Ishikawa (cell line): ENCODE results near the gene DAGLA.

Experiments used
- CEBPB ChIP-seq: IDR thresholded peaks from 2 replicates; pipeline ENCODE4 v1.6.1; 2012
- CREB1 ChIP-seq: IDR thresholded peaks from 2 replicates; pipeline ENCODE4 v1.6.1; 2012; ENCODE audit warnings: low read depth
- EGR1 ChIP-seq: IDR thresholded peaks from 2 replicates; pipeline ENCODE4 v1.6.1; 2012
- EP300 ChIP-seq: IDR thresholded peaks from 2 replicates; pipeline ENCODE4 v1.6.1; 2012; ENCODE audit warnings: borderline replicate concordance
- FOXM1 ChIP-seq: IDR thresholded peaks from 2 replicates; pipeline ENCODE4 v1.6.1; 2012; ENCODE audit warnings: low read depth, borderline replicate concordance
- MAX ChIP-seq: IDR thresholded peaks from 2 replicates; pipeline ENCODE4 v1.6.1; 2012
- NFIC ChIP-seq: IDR thresholded peaks from 2 replicates; pipeline ENCODE4 v1.6.1; 2012
- RAD21 ChIP-seq: IDR thresholded peaks from 2 replicates; pipeline ENCODE4 v1.6.1; 2012; ENCODE audit warnings: low read depth
- REST ChIP-seq: IDR thresholded peaks from 2 replicates; pipeline ENCODE4 v1.6.1; 2012; ENCODE audit warnings: low read depth, mild to moderate bottlenecking
- TAF1 ChIP-seq: IDR thresholded peaks from 2 replicates; pipeline ENCODE4 v1.6.1; 2012; ENCODE audit warnings: low read depth, mild to moderate bottlenecking
- TCF12 ChIP-seq: IDR thresholded peaks from 2 replicates; pipeline ENCODE4 v1.6.1; 2012; ENCODE audit warnings: low read depth
- TEAD4 ChIP-seq: IDR thresholded peaks from 2 replicates; pipeline ENCODE4 v1.6.1; 2012
- YY1 ChIP-seq: IDR thresholded peaks from 2 replicates; pipeline ENCODE4 v1.6.1; 2012; ENCODE audit warnings: low read depth
- ZBTB7A ChIP-seq: IDR thresholded peaks from 2 replicates; pipeline ENCODE4 v1.6.1; 2012; ENCODE audit warnings: low read depth
- TF ChIP-seq, protein P1 (sequence below): IDR thresholded peaks from 2 replicates; pipeline ENCODE4 v1.6.1; 2012

DAGLA gene

DNA sequence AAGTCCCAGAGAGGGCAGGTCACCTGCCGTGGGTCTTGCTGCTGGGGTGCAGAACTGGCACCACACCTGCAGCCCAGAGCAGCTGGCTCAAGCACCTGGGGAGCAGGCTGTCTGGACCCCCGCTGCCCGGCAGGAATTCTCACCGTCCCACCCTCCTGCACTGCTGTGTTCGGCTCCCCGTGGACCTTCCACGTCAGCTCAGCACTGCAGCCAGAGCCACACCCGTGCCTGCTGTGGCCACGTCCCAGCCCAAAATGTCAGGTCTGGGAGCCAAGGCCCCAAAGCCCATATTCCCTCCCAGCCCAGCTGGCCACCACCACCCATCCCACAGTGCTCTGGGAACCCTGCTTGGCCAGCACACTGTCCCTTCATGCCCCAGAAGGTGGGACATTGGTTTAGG is 44.2 kb downstream of the DAGLA start:
- TF ChIP-seq CREB1: no peak
- no peak for TF ChIP-seq TAF1
- no peak for TF ChIP-seq MAX
- no peak for TF ChIP-seq RAD21
- TF ChIP-seq CEBPB: no peak
- TF ChIP-seq, protein P1, sequence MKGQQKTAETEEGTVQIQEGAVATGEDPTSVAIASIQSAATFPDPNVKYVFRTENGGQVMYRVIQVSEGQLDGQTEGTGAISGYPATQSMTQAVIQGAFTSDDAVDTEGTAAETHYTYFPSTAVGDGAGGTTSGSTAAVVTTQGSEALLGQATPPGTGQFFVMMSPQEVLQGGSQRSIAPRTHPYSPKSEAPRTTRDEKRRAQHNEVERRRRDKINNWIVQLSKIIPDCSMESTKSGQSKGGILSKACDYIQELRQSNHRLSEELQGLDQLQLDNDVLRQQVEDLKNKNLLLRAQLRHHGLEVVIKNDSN: no peak

GRCh38 chr11:61725781-61726231 is 45.6 kb downstream of the DAGLA start:
- TF ChIP-seq CREB1 (no peak), CEBPB (no peak), EP300 (no peak), TEAD4 (no peak), TAF1 (no peak), YY1 (no peak), EGR1 (no peak), NFIC (no peak), MAX (no peak), TCF12 (no peak), ZBTB7A (no peak), REST (no peak), FOXM1 (no peak), RAD21 (no peak)
- TF ChIP-seq, protein P1: no peak

DNA sequence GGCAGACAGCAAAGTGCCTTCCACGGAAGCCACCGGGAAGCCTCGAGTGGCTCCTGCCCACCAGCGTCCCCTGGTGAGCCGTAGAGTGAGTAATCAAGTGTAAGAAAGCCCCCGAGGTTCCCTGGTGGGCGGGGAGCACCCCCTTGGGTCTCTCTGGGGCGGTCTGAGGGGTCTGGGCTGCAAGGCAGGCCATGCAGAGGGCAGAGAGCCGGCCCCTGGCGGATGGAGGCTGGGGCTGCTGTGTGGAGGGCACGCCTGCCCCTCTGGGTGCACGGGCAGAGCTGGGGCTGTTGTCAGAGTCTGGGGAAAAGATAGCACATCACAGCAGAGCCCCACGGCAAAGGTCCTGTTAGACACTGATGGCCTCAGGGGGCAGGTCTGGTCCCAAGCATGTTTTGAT is 46.6 kb downstream of the DAGLA start:
- TF ChIP-seq EP300 (no peak), TAF1 (no peak), TEAD4 (no peak), EGR1 (no peak), CREB1 (no peak), TCF12 (no peak), ZBTB7A (no peak), NFIC (no peak)

GRCh38 chr11:61727401-61727811 is 47.2 kb downstream of the DAGLA start:
- no peak for TF ChIP-seq CEBPB
- TF ChIP-seq, protein P1: no peak

DNA sequence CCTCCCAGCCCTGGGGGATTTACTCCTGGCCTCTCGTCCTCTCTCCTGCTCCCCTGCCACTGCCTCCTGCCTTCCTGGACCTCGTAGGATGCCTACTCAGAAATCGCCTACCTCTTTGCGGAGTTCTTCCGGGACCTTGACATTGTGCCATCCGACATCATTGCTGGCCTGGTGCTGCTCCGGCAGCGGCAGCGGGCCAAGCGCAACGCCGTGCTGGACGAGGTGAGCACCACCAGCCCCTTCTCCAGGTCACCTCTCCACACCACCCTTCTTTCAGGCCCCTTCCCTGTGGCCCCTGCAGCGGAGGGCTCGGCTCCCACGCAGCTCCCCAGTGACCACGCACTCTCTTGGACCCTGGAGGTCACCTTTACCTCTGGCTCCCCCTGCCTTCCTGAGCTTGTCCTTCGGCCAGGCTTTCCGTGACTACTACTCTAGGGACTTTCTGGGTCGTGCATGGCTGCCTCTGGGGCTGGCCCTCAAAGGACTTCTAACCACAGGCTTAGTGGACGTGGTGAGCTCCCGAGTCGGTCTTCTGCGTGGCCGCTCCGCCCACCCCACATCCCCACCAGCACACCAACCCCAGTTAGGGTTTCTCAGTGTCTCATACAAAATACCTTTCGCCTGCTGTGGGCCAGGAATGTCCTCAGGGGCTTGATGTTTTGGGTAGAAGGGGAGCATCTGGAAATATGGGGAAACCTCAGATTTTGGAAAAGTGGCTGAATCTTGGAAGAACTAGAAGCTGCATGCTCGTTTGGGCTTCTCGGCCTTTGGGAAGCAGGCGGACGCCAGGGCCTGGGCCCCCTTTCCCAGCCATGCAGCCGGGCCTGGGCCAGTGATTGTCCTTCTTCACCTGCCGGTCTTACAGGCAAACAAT is 48.1 kb downstream of the DAGLA start:
- TF ChIP-seq EP300 (no peak), FOXM1 (no peak), NFIC (no peak), REST (no peak), EGR1 (no peak), CEBPB (no peak), RAD21 (no peak), YY1 (no peak), TCF12 (no peak), CREB1 (no peak), MAX (no peak), TEAD4 (no peak), TAF1 (no peak), ZBTB7A (no peak)
- TF ChIP-seq, protein P1: no peak
